ENCODE data around the gene CELSR1. TPM values are rescaled to one million over a fixed set of nuclear protein-coding genes. Genes with fewer than 3 reads are reported as not detected.

Gene CELSR1
- total RNA-seq, 1 experiment from 2014 or later: 37.6 TPM

DNA sequence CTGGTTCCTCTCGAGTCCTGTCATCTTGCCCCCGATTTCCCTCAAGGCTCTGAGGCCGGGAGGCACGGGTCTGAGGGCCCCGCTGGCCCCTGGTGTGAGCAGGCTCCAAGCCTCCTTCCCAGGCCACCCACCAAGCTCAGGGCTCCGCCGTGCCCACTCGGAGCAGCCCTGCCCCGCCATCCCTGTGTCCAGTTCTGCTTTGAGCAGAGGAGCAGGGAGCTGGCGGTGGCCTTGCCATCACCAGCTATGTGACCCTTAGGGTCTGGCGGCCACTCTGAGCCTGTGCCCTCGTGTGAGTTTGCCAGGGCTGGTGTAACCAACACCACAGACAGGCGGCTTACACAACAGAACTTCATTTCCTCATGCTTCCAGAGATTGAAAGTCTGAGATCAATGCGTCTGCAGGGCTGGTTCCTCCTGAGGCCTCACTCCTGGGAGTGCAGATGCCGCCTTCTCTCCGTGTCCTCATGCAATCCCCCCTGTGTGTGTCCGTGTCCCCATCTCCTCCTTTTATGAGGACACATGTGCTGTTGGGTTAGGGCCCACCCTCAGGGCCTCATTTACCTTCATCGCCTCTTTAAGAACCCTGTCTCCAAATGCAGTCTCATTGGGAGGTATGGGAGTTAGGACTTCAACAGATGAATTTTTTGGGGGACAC is 36.5 kb upstream of the CELSR1 start:
- Histone ChIP-seq H4K20me1 (ENCODE audit: insufficient read depth) (peaks cover 10% of the 10 kb centered on the region), H3K27ac (peak overlapping the region; percentile 85; the same call in 1 of the 2 replicates), H3K27me3 (ENCODE audit: insufficient read depth, low read depth) (no peaks in the 10 kb centered on the region), H3K9me2 (ENCODE audit: insufficient read depth) (no peaks in the 10 kb centered on the region), H3F3A (ENCODE audit: insufficient read depth, low read depth) (peaks cover 26% of the 10 kb centered on the region), H3K4me3 (no peak overlapping the region), H3K4me2 (peak overlapping the region; percentile 95), H3K9me3 (ENCODE audit: insufficient read depth, low read depth) (peaks cover 5% of the 10 kb centered on the region; the same call in 1 of the 2 replicates), H3K79me2 (ENCODE audit: low read depth) (peaks cover 14% of the 10 kb centered on the region), H2AFZ (no peak overlapping the region), H3K36me3 (ENCODE audit: low read depth) (no peaks in the 10 kb centered on the region), H3K4me1 (replicated peaks; ENCODE audit: insufficient read depth) (peaks cover 42% of the 10 kb centered on the region)
- no TSS peak for BruUV-seq (replicated peaks)
- DNase-seq: peak in 1 of 2 experiments; percentile 57
- ChIA-PET CTCF (no interaction called here), POLR2A (ENCODE audit: unreplicated experiment) (interaction anchor here (0.6 kb wide), 1 partner anchor 50 kb away, joined by 3 read pairs; no protein-coding TSS in a partner anchor)
- TF ChIP-seq, protein P1, sequence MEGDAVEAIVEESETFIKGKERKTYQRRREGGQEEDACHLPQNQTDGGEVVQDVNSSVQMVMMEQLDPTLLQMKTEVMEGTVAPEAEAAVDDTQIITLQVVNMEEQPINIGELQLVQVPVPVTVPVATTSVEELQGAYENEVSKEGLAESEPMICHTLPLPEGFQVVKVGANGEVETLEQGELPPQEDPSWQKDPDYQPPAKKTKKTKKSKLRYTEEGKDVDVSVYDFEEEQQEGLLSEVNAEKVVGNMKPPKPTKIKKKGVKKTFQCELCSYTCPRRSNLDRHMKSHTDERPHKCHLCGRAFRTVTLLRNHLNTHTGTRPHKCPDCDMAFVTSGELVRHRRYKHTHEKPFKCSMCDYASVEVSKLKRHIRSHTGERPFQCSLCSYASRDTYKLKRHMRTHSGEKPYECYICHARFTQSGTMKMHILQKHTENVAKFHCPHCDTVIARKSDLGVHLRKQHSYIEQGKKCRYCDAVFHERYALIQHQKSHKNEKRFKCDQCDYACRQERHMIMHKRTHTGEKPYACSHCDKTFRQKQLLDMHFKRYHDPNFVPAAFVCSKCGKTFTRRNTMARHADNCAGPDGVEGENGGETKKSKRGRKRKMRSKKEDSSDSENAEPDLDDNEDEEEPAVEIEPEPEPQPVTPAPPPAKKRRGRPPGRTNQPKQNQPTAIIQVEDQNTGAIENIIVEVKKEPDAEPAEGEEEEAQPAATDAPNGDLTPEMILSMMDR (conservative IDR thresholded peaks at IDR 0.05): no peak
- TF ChIP-seq EZH2 (IDR thresholded peaks at IDR 0.05; ENCODE audit: low read depth): no peak
- intact Hi-C loops (cut with micrococcal nuclease; ENCODE audit: unreplicated experiment): no loop called here

DNA sequence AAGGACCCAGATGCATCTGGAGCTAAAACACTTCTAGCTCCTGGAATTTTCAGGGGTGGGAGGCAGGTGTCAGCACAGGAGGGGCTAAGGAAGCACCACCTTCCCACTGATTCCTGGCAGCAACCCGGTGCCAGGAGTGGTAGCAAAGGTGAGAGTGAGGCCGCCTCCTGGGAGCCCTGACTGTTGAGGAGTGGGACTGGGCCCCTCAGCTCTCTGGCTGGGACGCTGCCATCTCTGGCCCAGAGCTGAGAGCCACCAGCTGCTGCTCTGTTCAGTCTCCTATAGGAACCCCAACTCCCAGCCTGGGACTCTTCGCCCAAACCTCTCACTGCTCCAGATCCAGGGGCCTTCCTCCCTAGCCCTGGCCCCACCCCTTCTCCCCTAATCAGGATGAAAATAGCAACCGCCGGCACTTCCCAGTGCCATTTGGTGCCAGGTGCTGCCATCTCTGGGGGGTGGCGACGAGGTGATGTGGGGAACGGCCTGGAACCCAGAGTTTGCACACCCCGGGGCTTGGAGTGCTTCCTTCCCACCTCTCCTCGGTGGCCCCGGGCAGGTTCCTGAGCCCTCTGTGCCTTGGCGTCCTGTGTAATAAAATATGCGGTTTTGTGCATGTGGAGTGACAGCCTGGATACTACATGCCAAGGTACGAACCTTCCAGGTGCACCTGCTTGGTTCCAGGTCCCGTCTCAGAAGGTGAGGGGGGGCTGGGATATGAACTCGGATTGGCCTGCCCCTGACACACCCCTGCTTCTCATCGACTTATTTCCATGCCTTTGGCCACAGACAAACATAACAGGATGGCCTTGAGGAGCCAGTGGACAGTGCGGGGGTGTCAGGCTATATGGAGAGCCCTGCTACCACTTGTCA is 35.7 kb upstream of the CELSR1 start:
- no peak overlapping the region for H3K4me3 ChIP-seq
- 0 out of 2 replicates have a peak overlapping the region, but pooled peaks have one; percentile 95 for H3K4me2 ChIP-seq
- DNase-seq: no peak
- BruUV-seq (replicated peaks): no TSS peak
- intact Hi-C loops (cut with micrococcal nuclease; ENCODE audit: unreplicated experiment): no loop called here
- H3F3A ChIP-seq (ENCODE audit: insufficient read depth, low read depth): peaks cover 33% of the 10 kb centered on the region
- H2AFZ ChIP-seq: no peak overlapping the region
- H3K36me3 ChIP-seq (ENCODE audit: low read depth): no peaks in the 10 kb centered on the region
- TF ChIP-seq, protein P1 (conservative IDR thresholded peaks at IDR 0.05): no peak
- TF ChIP-seq EZH2 (IDR thresholded peaks at IDR 0.05; ENCODE audit: low read depth): no peak
- peaks cover 7% of the 10 kb centered on the region for H3K79me2 ChIP-seq (ENCODE audit: low read depth)
- ChIA-PET CTCF (no interaction called here), POLR2A (ENCODE audit: unreplicated experiment) (interaction anchor here (0.6 kb wide), 1 partner anchor 51 kb away, joined by 3 read pairs; no protein-coding TSS in a partner anchor)
- H4K20me1 ChIP-seq (ENCODE audit: insufficient read depth): peaks cover 6% of the 10 kb centered on the region; the same call in 1 of the 2 replicates
- peaks cover 34% of the 10 kb centered on the region for H3K4me1 ChIP-seq (replicated peaks; ENCODE audit: insufficient read depth)
- H3K9me2 ChIP-seq (ENCODE audit: insufficient read depth): no peaks in the 10 kb centered on the region
- H3K9me3 ChIP-seq (ENCODE audit: insufficient read depth, low read depth): peaks cover 5% of the 10 kb centered on the region; the same call in 1 of the 2 replicates
- no peaks in the 10 kb centered on the region for H3K27me3 ChIP-seq (ENCODE audit: insufficient read depth, low read depth)
- no peak overlapping the region for H3K27ac ChIP-seq

DNA sequence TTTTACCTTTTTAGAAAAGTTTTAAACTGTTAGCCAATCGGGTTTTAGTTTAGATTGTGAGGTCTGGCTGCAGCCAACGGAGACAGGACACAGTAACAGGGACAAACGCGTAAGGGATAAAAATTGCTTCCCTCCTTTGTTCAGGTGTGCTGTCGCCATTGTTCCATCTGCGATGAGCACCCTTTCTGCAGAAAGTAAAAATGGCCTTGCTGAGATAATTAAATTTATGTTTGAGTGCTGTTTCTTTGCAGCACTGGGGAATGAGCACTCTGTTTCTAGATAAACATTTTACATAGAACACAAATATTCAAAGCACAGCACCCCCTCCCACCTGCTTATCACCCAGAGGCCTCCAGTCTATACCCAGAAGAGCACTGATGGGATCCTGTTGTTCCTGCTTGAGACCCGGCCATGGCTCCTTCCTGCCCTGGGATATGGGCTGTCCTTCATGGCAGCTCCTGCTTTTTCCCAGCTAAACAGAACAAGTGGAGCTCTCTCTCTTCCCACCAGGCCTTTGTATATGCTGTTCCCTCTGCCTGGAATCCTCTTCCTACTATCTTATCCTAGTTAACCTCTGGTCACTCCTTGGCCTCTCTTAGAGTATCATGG is 34.3 kb upstream of the CELSR1 start:
- POLR2A ChIA-PET (ENCODE audit: unreplicated experiment): no interaction called here
- Histone ChIP-seq H3K36me3 (ENCODE audit: low read depth) (no peaks in the 10 kb centered on the region), H3K9me2 (ENCODE audit: insufficient read depth) (no peaks in the 10 kb centered on the region), H3K4me2 (no peak overlapping the region), H2AFZ (no peak overlapping the region), H3F3A (ENCODE audit: insufficient read depth, low read depth) (peaks cover 33% of the 10 kb centered on the region), H3K4me3 (no peak overlapping the region), H3K27ac (no peak overlapping the region), H3K27me3 (ENCODE audit: insufficient read depth, low read depth) (no peaks in the 10 kb centered on the region), H3K79me2 (ENCODE audit: low read depth) (no peaks in the 10 kb centered on the region), H4K20me1 (ENCODE audit: insufficient read depth) (no peaks in the 10 kb centered on the region), H3K9me3 (ENCODE audit: insufficient read depth, low read depth) (peaks cover 5% of the 10 kb centered on the region; the same call in 1 of the 2 replicates), H3K4me1 (replicated peaks; ENCODE audit: insufficient read depth) (peaks cover 30% of the 10 kb centered on the region)
- CTCF ChIA-PET: no interaction called here
- intact Hi-C loops (cut with micrococcal nuclease; ENCODE audit: unreplicated experiment): no loop called here
- no peak for DNase-seq
- TF ChIP-seq, protein P1 (conservative IDR thresholded peaks at IDR 0.05): no peak
- no peak for TF ChIP-seq EZH2 (IDR thresholded peaks at IDR 0.05; ENCODE audit: low read depth)
- no TSS peak for BruUV-seq (replicated peaks)
